A673 (cell line): ENCODE data around the gene MYOZ2.

Experiments used
- CTCF ChIP-seq: fragments of 300-800, 200-600 bp; sonication (generic); conservative IDR thresholded peaks from 2 replicates; pipeline ENCODE4 v1.5.1; 2017; ENCODE audit warnings: low read depth, mild to moderate bottlenecking, antibody characterized with exemption, low read length, moderate library complexity, mixed read lengths
- EZH2 ChIP-seq: fragments of 200-600 bp; sonication (generic); IDR thresholded peaks from 2 replicates; pipeline ENCODE4 v1.6.1; 2017; ENCODE audit warnings: borderline replicate concordance, low read depth, mild to moderate bottlenecking, mixed read lengths, antibody characterized with exemption, low read length; ENCODE audit not compliant: poor library complexity, severe bottlenecking

GRCh38 chr4:119210775-119211174, 75.1 kb downstream of the MYOZ2 start:
- no peak for TF ChIP-seq CTCF
- TF ChIP-seq EZH2: no peak
